OCI-LY7 (cell line): ENCODE measurements around the gene RCCD1.

Source experiments
- CTCF ChIP-seq: fragments of 200-600 bp; sonication (generic); conservative IDR thresholded peaks from 2 replicates; pipeline ENCODE4 v1.5.1; 2014; ENCODE audit warnings: mild to moderate bottlenecking, antibody characterized with exemption, low read length, moderate library complexity, mixed read lengths
- EZH2phosphoT487 ChIP-seq: fragments of 200-600 bp; sonication (generic); IDR thresholded peaks from 2 replicates; pipeline ENCODE4 v1.6.1; 2018; ENCODE audit warnings: low read depth, borderline replicate concordance, mild to moderate bottlenecking, mixed run types, antibody characterized with exemption, low read length, moderate library complexity, mixed read lengths

- TF ChIP-seq CTCF: no peak
- TF ChIP-seq EZH2phosphoT487: no peak
These were observed 42.5 kb upstream of the RCCD1 start for GRCh38 chr15:90911906-90912769.
